Mesenteric fat pad (tissue), 1 donor: ENCODE results near the gene STX18. TPM values are rescaled to one million over a fixed set of nuclear protein-coding genes. Genes with fewer than 3 reads are reported as not detected.
A peak's percentile ranks its signal among the peaks of the same experiment; 100 is the strongest.

ENCODE experiments used
- DNase-seq: peaks from one replicate; pipeline ENCODE4 v3.0.0-alpha.2; 2020; ENCODE audit warnings: low spot score
- total RNA-seq: library from RNA; stranded (reverse); fragmentation: NEBNext Ultra II Directional; extraction: Animal tissue kit (Norgen Biotek cat#: 25700); gene quantifications from one replicate; pipeline ENCODE4 v1.2.1, GENCODE V29; 2021
- donor health status: DM: yes; HTN: yes; CAD: no.

Gene STX18
- total RNA-seq, 1 donor from 2014 or later = 24.1 TPM

DNA sequence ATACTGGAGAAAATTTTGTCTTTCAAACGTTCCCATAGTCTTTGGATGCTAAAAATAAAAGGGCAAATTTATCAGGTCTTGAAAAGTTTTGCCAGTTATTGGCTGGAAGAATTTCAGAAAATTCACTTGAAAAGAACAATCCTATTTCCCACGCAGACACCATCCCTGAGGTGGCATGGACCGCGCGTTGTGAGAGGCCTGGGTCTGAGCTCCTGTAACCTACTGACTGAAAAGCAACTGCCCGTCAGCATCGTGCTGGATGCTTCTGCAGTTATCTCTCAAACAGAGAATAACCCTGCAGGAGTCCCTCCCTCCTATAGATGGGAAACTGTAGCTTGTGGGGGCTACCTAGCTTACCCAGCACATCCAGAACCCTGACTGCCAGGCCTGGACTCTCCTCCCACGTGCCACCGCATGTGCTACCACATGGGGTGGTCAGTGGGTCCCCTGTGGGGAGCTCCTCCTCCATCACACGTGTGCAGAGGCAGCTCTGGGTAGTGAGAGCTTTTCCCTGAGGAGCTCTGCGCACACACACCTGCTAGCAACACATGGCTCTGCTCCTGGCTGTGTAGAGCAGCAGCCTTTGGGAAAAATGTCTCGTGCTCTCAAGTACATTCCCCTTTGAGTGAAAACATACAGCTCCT is 118.9 kb downstream of the STX18 start:
- peak; percentile 60 for DNase-seq

DNA sequence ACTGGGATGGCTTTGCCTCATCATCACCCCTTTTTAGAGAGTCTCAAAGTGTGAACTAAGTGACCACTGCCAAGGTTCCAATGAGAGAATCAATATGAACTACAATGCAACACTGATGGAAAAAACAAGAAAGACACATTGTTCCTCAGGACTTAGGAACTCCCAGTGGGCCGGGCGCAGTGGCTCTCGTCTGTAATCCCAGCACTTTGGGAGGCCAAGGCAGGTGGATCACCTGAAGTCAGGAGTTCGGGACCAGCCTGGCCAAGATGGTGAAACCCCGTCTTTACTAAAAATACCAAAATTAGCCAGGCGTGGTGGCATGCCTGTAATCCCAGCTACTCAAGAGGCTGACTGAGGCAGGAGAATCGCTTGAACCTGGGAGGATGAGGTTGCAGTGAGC is 119.7 kb downstream of the STX18 start:
- DNase-seq = peak; percentile 28

DNA sequence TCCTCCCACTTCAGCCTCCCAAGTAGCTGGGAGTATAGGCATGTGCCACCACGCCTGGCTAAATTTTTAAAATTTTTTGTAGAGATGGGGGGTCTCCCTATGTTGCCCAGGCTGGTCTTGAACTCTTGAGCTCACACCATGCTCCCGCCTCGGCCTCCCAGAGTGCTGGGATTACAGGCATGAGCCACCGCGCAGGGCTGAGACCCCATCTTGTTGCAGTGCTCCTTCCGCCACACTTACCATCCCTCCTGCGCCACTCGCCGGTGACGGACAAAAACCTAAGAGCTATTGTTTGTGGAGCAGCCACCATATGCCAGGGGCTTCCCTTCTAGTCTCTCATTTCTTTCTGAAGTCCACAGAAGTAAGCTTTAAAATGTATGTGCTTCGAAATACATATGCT is 120.5 kb downstream of the STX18 start:
- DNase-seq = peak; percentile 43

DNA sequence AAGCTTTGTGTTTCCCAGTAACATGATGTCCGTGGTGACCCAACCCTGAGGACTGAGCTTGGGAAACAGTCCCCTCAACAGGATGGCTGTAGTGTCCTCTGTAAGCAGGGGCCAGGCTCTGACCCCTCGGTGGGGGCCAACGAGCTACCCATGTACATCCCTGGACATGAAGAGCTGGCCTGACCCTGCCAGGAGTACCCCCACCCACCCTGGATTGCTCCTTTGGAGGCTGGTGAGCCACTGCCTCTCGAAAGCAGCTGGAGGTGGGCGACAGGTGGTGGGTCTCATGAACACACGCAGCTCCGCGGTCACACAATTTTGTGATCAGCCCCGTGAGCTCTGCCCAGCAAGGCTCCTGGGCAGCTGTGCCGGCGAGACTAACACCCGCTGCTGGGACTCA is 121.4 kb downstream of the STX18 start:
- DNase-seq = peak; percentile 72

DNA sequence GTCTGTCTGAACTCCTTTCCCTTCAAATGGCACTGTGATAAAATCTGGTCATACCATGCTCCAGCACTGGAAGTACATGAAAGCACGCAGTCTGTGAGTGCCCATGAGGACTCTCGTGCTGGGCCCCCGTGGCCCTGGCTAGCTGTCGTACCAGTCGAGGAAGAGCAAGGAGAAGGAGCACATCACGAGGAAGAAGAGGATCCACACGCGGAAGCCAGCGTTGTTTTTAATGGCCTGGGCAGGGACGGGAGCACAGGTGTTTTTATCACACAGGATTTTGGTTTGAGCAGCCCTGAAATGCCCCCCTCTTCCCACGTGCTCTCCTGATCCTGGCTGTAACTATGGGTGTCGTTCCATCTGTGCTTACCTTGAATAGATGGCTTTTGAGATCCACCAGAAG is 122.0 kb downstream of the STX18 start:
- peak; percentile 62 for DNase-seq

DNA sequence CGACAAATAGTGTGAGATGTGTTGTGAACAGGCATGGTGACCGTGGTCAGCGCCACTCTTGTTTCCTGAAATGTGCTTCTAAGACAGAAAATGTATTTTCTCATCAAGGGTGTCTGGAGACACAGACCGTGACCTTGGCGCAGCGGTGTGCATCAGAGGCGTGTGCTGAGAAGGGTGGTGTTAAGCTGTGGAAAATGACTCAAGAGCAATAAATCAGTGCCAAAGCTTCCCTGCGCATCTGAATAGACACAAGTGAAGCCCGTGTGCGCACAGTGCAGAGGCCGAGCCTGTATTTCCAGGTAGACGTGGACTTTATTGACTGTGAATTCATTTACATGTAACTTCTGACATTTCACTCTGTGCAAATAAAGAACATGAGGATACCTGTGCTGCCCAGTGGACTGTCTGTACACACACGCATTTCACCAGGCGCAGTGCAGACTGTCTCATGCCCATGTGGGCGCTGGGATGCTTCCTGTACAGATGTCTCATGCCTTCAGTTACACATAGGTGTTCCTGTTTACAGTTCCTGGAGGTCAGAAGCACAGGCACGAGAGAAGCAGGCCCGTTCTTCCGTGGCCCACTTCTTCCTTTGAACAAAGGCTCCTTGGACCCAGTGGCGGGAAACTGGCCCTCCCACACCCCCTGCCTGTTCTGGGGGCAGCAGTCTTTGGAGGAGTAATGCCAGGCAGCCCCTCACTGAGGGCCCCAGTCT is 123.0 kb downstream of the STX18 start:
- peak; percentile 51 for DNase-seq

DNA sequence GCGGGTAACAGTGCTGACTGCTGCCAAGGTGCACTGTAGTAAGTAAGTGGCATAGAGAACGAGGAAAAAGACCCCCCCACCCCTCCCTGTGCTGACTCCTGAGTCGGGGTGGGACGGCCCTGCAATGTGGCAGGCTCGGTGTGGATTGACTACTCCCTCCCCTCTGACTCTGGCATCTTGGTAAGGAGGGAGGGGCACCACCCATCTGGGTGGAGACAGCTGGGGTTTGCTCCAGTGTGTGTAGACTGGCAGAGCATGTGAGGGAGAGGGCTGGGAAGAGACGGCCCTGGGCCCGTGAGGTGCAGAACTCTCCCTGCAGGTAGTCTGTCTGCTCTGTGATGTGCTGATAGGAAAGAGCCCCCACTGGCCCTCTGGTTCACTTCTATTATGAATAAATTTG is 124.0 kb downstream of the STX18 start:
- DNase-seq = peak; percentile 76

DNA sequence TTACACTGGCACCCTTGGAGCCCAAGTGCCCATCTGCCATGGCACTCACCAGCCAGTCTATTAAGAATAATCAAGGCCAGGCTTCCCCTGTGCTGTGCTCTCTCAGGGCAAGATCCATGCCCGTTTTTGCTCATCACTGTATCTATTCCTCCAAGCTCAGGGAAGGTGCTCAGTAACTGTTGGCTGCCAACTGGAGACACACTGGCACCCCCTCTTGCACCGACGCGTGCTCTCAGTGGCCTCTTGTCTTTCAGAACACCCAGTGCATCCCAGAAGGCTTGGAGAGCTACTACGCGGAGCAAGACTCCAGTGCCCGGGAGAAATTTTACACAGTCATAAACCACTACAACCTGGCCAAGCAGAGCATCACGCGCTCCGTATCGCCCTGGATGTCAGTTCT is 124.9 kb downstream of the STX18 start:
- peak; percentile 81 for DNase-seq

DNA sequence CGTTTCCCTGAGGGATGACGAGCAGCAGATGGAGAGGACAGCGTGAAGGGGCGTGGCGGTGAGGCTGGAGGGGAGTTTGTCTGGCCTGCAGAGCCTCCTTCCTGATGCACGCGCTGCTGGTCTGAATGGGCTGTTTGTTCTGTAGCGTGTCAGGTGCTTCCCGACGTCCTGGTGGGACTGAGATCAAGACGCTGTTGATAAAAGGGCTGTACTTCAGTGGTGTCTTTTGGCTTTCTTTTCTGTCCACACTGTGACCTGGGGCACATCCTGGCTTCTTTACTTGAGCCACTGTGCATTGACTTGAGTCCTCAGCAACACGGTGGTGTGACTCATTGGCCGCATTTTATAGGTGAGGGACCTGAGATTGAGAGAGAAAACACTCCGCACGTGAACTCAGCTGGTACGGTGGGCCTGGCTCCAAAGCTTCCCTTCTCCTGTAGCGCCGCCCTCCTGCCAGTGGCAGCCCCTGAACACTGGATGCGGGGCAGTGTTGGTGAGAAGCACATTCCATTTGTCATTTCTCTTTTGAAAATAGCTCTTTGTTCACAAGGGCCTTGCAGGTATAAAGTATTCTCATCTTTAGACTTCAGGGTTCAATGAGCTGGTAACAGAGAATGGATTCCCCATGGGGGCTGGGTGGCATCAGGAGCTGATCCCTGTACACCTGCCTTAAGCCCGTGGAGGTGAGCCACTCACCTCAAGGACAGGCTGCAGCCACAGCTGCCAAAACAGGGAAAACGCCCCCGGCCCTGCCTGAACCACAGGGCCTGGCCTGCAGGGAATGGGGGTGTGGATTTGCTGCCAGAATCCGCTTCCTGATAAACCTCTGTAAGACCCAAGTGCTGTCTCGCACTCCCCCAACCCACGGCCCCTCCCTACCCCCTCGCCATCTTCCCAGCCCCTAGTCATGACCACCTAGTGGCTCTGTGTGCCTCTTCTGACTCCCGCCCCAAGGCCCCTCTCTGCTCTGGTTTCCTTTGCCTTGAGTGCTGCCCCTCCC is 125.7 kb downstream of the STX18 start:
- DNase-seq = no peak

DNA sequence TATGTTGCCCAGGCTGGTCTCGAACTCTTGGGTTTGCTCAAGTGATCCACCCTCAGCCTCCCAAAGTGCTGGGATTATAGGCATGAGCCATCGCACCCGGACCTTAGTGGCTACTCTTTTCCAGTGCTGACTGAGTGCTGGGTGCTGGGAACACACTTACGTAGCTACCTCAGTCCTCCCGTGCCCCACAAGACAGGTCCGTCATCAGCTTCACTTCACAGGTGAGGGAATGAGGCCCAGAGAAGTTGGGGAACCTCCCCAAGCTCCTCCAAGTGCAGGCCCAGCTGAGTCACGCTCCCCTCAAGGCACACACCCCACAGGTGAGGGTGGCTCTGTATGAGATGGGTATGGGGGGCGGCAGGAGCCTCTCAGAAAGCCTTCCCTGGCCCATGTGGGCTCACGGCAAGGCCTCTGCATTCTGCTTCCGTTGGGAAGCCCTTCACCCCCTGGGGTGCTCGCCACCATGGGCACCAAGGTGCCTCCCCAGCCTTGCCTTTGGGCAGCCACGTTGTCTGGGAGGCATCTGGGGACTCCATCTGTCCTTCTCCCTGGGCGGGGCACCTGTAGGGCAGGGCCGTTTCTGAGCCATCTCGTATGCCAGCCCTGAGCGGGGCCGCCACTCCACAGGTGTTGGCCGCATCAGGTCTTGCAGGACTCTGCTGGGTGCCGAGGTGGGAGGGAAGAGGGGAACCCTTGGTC is 126.6 kb downstream of the STX18 start:
- no peak for DNase-seq

DNA sequence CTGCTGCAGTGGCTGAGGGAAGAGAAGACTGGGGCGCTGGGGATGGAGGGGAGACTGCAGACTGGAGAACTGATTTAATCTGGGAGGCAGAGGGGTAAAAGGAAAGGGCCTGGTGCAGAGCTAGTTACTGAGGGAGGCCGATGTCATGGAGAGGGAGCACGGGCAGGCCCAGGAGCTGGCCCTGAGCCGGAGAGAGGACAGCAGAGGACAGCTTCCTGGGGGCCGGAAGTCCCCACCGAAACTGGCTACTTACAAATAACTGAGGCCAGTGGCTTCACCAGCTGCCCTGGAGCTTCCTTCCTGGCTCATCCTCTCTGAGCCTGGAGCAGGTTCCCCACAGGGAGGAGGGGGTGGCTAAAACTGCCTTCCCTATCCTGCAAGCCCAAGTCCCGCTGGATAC is 128.0 kb downstream of the STX18 start:
- no peak for DNase-seq

DNA sequence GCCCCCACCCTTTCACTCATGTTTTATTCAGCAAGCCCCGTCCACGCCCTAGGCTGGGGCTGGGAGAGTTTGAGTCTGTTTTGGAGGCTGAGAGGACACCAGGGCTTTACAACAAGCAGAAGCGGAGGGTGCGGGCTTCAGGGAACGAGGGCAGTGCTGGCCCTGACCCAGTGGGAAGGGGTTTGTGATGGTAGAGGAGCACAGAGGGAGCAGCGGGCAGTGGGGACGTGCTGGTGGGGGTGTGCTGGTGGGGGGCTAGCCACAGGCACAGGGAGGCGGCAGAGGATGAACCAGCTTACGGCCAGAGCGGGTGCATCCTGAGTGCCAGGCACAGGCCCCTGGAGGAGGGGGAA is 128.5 kb downstream of the STX18 start:
- DNase-seq = no peak

DNA sequence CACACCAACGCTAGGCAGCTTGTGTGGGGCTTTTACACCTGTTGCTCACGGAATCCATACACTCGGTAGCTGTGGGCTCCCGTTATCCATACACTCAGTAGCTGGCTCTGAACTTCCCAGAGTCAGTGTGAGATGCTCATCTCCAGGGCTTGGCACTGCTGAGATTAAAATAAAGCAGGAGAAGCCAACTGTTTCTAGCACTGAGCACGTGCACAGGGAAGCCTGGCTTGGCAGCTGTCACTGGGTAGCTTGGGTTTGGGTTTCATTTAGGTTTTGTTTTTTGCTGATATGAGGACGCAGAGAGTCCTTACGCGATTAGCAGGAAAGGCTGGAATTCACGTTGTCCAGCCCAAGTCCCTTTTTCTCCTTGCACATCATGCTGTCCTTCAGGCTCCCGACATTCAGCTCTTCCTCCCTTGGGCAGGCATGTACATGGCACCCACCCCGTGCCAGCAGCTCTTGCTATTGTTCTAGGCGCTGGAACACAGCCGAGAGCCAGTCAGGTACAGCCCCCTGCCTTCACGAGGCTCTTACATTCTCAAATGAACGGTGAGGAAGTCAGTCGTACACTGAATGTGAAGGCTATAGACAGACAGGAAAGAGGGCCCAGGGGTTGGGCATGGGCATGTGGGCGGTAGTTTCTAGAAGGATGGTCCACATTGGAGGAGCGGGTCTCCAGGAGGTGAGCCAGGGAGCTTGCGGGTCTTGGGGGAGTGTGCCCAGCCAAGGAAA is 129.0 kb downstream of the STX18 start:
- no peak for DNase-seq

DNA sequence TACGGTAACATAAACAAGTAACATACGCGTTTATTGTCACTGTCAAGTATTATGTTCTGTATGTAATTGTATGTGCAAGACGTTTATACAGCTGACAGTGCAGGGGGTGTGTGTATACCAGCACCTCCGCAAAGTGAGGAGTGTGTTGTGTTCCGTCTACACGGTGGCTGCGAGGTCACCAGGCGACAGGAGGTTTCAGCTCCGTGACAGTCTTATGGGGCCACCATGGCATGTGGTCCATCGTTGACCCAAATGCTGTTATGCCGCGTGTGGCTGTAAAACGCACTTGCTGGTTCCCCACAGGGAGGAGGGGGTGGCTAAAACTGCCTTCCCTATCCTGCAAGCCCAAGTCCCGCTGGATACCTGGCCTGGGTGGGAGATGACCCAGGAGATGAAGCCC is 129.9 kb downstream of the STX18 start:
- DNase-seq = no peak

DNA sequence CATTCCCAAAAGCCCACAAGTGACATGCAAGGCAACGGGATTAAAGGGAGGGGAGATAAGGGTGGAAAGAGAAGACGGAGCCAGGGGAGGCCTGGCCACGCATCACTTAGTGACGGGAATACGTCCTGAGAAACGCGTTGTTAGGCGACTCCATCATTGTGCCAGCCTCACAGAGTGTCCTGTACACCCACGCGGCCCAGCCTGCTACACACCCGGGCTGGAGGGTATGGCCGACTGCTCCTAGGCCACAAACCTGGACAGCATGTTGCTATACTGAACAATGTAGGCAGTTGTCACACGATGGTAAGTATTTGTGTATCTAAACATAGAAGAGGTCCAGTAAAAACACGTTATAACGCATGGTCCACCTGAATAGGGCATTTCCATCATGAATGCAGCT is 131.6 kb downstream of the STX18 start:
- DNase-seq = no peak

DNA sequence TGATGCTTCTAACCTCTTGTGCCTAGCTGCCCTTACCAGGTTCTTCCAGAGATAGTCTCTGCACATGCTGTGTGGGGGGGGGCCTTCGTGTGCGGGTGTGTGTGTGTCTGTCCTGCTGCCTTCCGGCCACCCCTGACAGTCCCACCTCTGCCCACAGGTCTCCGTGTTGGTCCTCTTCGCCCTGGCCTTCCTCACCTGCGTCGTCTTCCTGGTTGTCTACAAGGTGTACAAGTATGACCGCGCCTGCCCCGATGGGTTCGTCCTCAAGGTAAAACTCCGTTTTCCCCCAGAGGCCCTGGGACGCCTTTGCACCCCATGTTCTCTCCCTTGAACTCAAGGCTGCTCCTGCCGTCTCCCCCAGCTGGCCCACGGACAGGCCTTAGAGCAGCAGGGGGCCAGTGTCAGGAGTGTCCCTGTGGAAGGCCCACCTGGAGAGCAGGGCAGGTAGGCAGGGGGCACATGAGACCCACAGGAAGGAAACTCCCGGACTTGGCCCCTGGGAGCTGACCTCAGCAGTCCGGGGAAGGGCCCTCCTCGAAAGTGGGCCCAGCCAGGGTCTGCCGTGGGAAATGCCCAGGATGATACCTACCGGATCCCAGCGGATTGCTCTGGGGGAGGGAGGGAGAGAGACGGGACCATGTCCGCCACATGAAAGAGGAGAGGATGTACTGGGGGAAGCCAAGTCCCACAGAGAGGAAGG is 132.3 kb downstream of the STX18 start:
- no peak for DNase-seq

DNA sequence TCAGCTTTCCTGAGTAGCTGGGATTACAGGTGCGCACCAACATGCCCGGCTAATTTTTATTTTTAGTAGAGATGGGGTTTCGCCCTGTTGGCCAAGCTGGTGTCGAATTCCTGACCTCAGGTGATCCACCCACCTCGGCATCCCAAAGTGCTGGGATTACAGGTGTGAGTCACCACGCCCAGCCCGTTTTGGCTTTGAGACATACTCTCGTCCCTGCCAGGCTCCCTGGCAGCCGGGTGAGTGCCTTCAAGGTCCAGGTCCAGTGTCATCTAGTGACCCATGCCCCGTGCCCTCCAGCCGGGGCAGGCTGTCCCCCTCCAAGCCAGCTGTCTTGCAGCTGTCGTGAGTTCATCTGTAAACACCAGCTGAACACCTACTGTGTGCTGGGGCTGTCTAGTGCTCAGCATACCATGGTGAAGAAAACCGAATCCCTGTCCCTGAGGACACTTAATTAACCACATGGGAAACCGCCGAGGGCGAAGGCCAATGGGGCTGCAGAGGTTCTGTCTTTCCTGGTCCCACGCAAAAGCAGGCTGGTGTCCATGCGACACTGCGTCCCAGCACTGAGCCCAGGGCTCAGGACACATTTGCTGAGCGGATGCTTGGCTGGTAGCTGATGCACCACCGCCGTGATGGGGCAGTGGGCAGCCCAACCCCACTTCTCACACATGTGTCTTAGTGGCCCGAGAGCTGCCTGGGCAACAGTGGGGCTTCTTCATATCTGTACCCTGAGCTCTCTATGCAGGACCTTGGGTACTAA is 133.1 kb downstream of the STX18 start:
- no peak for DNase-seq

DNA sequence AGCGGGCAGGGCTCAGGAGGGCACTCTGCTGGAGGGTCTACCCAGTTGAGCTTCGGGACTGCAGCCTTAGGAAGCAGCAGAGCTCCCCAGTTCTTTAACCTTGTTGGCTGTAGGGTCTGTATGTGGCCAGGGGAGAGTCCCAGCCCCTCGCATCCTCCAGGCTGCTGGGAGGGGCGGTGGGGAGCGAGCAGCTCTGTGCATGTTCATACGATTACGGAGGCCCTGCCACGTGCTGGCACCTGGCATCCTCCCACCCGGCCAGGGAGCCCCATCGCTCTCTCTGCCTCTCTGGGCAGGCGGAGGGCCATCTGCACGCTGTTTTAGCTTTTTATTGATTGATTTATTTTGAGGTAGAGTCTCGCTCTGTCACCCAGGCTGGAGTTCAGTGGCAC is 133.7 kb downstream of the STX18 start:
- no peak for DNase-seq
